ENCODE data around the gene CAMTA1.

DNA sequence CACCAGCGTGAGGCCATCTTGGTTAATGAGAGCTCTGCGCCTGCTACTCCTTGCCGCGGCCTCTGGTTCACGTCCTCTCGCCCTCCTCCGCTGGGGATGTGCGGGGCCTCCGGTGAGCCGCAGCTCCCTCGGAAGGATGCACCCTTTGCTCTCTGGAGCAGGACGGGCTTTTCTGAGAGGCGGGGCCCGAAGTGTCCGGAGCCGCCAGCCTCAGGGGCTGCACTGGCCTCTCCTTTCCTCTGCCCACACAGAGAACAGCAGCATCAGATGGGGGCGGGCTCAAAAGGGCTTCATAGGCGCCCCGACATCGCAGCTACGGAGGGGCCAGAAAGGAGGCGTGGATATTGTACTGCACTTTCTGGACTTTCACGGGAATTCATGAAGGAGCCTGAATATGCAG is 284.7 kb downstream of the CAMTA1 start:
- TF ChIP-seq, protein P1, sequence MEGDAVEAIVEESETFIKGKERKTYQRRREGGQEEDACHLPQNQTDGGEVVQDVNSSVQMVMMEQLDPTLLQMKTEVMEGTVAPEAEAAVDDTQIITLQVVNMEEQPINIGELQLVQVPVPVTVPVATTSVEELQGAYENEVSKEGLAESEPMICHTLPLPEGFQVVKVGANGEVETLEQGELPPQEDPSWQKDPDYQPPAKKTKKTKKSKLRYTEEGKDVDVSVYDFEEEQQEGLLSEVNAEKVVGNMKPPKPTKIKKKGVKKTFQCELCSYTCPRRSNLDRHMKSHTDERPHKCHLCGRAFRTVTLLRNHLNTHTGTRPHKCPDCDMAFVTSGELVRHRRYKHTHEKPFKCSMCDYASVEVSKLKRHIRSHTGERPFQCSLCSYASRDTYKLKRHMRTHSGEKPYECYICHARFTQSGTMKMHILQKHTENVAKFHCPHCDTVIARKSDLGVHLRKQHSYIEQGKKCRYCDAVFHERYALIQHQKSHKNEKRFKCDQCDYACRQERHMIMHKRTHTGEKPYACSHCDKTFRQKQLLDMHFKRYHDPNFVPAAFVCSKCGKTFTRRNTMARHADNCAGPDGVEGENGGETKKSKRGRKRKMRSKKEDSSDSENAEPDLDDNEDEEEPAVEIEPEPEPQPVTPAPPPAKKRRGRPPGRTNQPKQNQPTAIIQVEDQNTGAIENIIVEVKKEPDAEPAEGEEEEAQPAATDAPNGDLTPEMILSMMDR (IDR thresholded peaks at IDR 0.05; ENCODE audit: poor library complexity), result no peak
- no peak for TF ChIP-seq EZH2 (IDR thresholded peaks at IDR 0.05; ENCODE audit: borderline replicate concordance)
- no peak for TF ChIP-seq EZH2phosphoT487 (IDR thresholded peaks at IDR 0.05; ENCODE audit: low read depth, severe bottlenecking, unreplicated experiment)

Data from hepatocyte (in vitro differentiated cells).